IPS-15b (cell line): ENCODE results near the gene PTEN.

Source experiments
- H3K27me3 ChIP-seq: one replicate; pipeline ENCODE4 v1.6.1; 2013; ENCODE audit warnings: low read length; ENCODE audit not compliant: control insufficient read depth, insufficient read depth
- H3K36me3 ChIP-seq: one replicate; pipeline ENCODE4 v1.6.1; 2013; ENCODE audit warnings: low read length; ENCODE audit not compliant: control insufficient read depth, insufficient read depth
- H3K4me1 ChIP-seq: one replicate; pipeline ENCODE4 v1.6.1; 2013; ENCODE audit warnings: mild to moderate bottlenecking, low read length; ENCODE audit not compliant: control insufficient read depth, insufficient read depth
- H3K4me3 ChIP-seq: one replicate; pipeline ENCODE4 v1.5.1; 2013; ENCODE audit warnings: low read depth, low read length
- H3K9ac ChIP-seq: one replicate; pipeline ENCODE4 v1.6.1; 2013; ENCODE audit warnings: low read depth, mild to moderate bottlenecking, low read length
- H3K9me3 ChIP-seq: one replicate; pipeline ENCODE4 v1.6.1; 2013; ENCODE audit warnings: mild to moderate bottlenecking, low read length; ENCODE audit not compliant: control insufficient read depth, insufficient read depth

Gene PTEN

DNA sequence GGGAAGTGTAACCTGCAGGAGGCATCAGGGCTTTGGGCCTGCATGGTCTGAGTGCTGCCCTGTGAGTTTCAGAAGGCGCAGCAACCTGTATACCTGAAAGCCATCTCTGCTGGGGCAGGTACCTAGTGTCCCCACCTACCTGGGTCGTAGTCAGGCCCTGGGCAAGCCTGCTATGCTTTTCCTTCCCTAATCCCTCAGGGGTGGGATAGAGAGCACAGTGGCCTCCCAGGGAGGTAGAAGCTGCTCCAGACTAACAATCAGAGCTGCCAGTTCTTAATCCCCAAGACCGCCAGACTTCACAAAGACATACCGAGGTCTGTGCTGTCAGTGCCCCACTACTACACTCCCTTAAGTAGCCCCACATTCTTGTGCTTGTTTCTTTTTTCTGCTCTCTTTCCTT is 52.0 kb downstream of the PTEN start:
- H3K9me3 ChIP-seq: no peaks in the 10 kb centered on the region
- no peaks in the 10 kb centered on the region for H3K36me3 ChIP-seq
- no peak overlapping the region for H3K4me3 ChIP-seq
- no peaks in the 10 kb centered on the region for H3K27me3 ChIP-seq
- H3K4me1 ChIP-seq: no peaks in the 10 kb centered on the region
- no peak overlapping the region for H3K9ac ChIP-seq

GRCh38 chr10:87915989-87916388 is 52.6 kb downstream of the PTEN start:
- H3K9ac ChIP-seq: no peak overlapping the region
- H3K9me3 ChIP-seq: no peaks in the 10 kb centered on the region
- no peak overlapping the region for H3K4me3 ChIP-seq
- no peaks in the 10 kb centered on the region for H3K27me3 ChIP-seq
- no peaks in the 10 kb centered on the region for H3K4me1 ChIP-seq
- H3K36me3 ChIP-seq: no peaks in the 10 kb centered on the region

- no peak overlapping the region for H3K4me3 ChIP-seq
- H3K27me3 ChIP-seq: no peaks in the 10 kb centered on the region
- no peak overlapping the region for H3K9ac ChIP-seq
- H3K9me3 ChIP-seq: no peaks in the 10 kb centered on the region
- no peaks in the 10 kb centered on the region for H3K4me1 ChIP-seq
- H3K36me3 ChIP-seq: no peaks in the 10 kb centered on the region
Measured at GRCh38 chr10:87916515-87916914, 53.1 kb downstream of the PTEN start.

DNA sequence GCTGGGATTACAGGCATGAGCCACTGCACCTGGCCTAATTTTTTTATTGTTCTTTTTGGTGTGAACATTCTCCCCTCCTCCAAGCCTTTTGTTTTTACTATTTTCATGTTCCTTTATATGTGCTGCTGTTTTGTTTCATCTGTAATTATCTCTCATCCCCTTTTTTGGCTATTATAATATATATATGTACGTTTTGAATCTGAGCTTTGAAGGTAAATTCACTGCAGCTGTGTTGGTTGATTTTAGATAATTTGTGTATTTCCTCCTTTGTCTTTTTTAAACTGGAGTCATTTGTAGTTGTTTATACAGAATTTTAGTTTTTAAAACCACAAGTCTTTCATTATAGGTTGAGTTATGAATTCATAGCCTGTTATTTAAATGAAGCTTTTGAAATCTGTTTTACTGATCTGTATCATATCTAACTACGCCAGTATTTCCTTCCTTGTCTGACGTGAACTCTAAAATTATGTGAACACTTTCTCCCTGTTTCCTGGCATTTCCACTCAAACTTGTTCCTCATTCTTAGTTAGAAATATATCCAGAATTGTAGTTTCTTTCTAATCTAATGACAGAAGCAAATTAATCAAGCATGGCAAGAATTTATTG is 54.9 kb downstream of the PTEN start:
- H3K36me3 ChIP-seq: no peaks in the 10 kb centered on the region
- H3K4me1 ChIP-seq: no peaks in the 10 kb centered on the region
- H3K9ac ChIP-seq: no peak overlapping the region
- H3K27me3 ChIP-seq: no peaks in the 10 kb centered on the region
- no peak overlapping the region for H3K4me3 ChIP-seq
- H3K9me3 ChIP-seq: no peaks in the 10 kb centered on the region

DNA sequence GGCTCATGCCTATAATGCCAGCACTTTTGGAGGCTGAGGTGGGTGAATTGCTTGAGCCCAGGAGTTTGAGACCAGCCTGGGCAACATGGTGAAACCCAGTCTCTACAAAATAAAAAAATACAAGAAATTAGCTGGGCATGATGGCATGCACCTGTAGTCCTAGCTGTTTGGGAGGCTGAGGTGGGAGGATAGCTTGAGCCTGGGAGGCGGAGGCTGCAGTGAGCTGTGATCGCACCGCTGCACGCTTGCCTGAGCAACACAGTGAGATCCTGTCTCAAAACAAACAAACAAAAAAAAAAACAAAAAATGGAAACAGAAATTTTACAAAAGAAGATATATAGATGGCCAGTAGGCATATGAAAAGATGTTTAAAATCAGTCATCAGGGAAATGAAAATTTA is 57.1 kb downstream of the PTEN start:
- H3K27me3 ChIP-seq: no peaks in the 10 kb centered on the region
- no peaks in the 10 kb centered on the region for H3K4me1 ChIP-seq
- no peak overlapping the region for H3K4me3 ChIP-seq
- no peak overlapping the region for H3K9ac ChIP-seq
- no peaks in the 10 kb centered on the region for H3K9me3 ChIP-seq
- no peaks in the 10 kb centered on the region for H3K36me3 ChIP-seq

DNA sequence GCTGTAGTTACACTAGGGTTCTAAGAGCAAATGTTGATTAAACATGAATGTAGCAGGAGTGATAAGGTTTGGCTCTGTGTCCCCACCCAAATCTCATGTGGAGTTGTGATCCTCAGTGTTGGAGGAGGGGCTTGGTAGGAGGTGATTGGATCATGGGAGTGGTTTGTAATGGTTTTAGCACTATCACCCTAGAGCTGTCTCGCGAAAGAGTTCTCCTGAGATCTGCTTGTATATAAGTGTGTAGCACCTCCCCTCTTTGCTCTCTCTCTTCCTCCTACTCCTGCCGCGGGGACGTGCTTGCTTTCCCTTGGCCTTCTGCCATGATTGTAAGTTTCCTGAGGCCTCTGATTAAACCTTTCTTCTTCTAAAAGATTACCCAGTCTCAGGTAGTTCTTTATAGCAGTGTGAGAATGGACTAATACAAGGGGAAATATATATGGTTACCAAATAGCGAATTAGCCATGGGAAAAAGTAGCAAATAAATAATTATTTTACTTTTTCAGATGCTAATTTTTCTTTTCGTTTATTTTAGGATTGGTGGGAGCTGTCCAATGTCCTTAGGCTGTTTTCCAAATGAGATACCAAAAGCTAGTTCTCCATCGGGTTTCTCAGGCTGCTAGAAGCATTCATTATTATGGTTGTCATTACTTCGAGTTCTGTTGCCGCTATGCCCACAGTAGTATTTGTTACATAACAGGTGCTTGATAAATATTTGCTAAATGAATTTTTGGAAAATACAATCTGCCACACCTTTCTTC is 58.7 kb downstream of the PTEN start:
- Histone ChIP-seq H3K27me3 (no peaks in the 10 kb centered on the region), H3K4me1 (no peaks in the 10 kb centered on the region), H3K9me3 (no peaks in the 10 kb centered on the region), H3K4me3 (no peak overlapping the region), H3K9ac (no peak overlapping the region), H3K36me3 (no peaks in the 10 kb centered on the region)

- H3K9me3 ChIP-seq: no peaks in the 10 kb centered on the region
- no peak overlapping the region for H3K4me3 ChIP-seq
- H3K9ac ChIP-seq: no peak overlapping the region
- H3K27me3 ChIP-seq: no peaks in the 10 kb centered on the region
- H3K36me3 ChIP-seq: no peaks in the 10 kb centered on the region
- no peaks in the 10 kb centered on the region for H3K4me1 ChIP-seq
Measured at GRCh38 chr10:87923233-87923632, 59.8 kb downstream of the PTEN start.

DNA sequence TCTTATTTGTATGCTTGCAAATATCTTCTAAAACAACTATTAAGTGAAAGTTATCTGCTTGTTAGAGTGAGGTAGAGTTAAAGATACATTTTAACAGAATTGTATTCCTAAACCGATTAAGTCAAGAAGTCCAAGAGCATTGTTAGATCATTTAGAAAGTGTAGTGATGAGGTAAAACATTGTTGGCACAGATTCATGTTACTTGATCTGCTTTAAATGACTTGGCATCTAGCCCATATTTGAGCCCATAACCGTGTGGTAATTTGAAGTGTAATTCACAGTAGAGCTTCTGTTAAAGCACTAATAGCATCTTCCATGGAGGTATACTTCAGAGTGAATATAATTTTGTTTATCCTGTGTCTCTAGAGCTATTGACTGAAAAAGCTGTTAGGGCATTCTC is 62.1 kb downstream of the PTEN start:
- Histone ChIP-seq H3K9ac (no peak overlapping the region), H3K4me1 (no peaks in the 10 kb centered on the region), H3K4me3 (no peak overlapping the region), H3K9me3 (no peaks in the 10 kb centered on the region), H3K27me3 (no peaks in the 10 kb centered on the region), H3K36me3 (no peaks in the 10 kb centered on the region)

GRCh38 chr10:87927091-87927490 is 63.7 kb downstream of the PTEN start:
- Histone ChIP-seq H3K9me3 (no peaks in the 10 kb centered on the region), H3K4me1 (no peaks in the 10 kb centered on the region), H3K4me3 (no peak overlapping the region), H3K36me3 (no peaks in the 10 kb centered on the region), H3K9ac (no peak overlapping the region), H3K27me3 (no peaks in the 10 kb centered on the region)

DNA sequence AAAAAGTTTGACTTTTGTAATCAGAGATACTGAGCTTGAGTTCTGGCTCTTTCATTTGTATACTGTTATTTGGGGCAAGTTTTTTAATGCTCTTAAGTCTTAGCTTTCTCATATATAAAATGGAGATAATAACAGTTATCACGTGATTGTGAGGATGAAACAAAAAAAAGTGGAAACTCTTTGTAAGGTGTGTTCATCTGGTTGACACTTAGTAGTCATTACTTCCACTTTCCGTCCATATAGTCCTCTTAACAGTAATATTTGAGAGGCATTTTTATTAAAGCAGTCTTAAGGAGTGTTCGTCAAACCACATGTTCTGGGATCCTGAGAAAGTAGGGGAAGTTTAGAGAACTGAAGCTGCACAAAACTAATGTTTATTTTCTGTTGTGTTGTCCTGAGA is 65.6 kb downstream of the PTEN start:
- no peaks in the 10 kb centered on the region for H3K36me3 ChIP-seq
- H3K4me3 ChIP-seq: no peak overlapping the region
- no peaks in the 10 kb centered on the region for H3K4me1 ChIP-seq
- H3K27me3 ChIP-seq: no peaks in the 10 kb centered on the region
- no peak overlapping the region for H3K9ac ChIP-seq
- H3K9me3 ChIP-seq: no peaks in the 10 kb centered on the region

- Histone ChIP-seq H3K27me3 (no peaks in the 10 kb centered on the region), H3K36me3 (no peaks in the 10 kb centered on the region), H3K9ac (no peak overlapping the region), H3K9me3 (no peaks in the 10 kb centered on the region), H3K4me3 (no peak overlapping the region), H3K4me1 (no peaks in the 10 kb centered on the region)
Measured at GRCh38 chr10:87930141-87930540, 66.7 kb downstream of the PTEN start.
